ENCODE measurements around the gene POU2AF1.

GRCh38 chr11:111421251-111421650 is 42.2 kb upstream of the POU2AF1 start:
- TF ChIP-seq, protein P1, sequence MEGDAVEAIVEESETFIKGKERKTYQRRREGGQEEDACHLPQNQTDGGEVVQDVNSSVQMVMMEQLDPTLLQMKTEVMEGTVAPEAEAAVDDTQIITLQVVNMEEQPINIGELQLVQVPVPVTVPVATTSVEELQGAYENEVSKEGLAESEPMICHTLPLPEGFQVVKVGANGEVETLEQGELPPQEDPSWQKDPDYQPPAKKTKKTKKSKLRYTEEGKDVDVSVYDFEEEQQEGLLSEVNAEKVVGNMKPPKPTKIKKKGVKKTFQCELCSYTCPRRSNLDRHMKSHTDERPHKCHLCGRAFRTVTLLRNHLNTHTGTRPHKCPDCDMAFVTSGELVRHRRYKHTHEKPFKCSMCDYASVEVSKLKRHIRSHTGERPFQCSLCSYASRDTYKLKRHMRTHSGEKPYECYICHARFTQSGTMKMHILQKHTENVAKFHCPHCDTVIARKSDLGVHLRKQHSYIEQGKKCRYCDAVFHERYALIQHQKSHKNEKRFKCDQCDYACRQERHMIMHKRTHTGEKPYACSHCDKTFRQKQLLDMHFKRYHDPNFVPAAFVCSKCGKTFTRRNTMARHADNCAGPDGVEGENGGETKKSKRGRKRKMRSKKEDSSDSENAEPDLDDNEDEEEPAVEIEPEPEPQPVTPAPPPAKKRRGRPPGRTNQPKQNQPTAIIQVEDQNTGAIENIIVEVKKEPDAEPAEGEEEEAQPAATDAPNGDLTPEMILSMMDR (IDR thresholded peaks at IDR 0.05; ENCODE audit: insufficient read depth, low read length, poor library complexity, severe bottlenecking), result no peak
- TF ChIP-seq EZH2phosphoT487 (conservative IDR thresholded peaks at IDR 0.05; ENCODE audit: low read length), result no peak
